ENCODE measurements around the gene INTS1.

INTS1 gene

GRCh38 chr7:1452205-1452604 is 52.0 kb downstream of the INTS1 start:
- DNase-seq (ENCODE audit: low read depth) = no peak
- no peak overlapping the region for H3K4me3 ChIP-seq (ENCODE audit: low read depth, low read length)
- TF ChIP-seq, protein P1, sequence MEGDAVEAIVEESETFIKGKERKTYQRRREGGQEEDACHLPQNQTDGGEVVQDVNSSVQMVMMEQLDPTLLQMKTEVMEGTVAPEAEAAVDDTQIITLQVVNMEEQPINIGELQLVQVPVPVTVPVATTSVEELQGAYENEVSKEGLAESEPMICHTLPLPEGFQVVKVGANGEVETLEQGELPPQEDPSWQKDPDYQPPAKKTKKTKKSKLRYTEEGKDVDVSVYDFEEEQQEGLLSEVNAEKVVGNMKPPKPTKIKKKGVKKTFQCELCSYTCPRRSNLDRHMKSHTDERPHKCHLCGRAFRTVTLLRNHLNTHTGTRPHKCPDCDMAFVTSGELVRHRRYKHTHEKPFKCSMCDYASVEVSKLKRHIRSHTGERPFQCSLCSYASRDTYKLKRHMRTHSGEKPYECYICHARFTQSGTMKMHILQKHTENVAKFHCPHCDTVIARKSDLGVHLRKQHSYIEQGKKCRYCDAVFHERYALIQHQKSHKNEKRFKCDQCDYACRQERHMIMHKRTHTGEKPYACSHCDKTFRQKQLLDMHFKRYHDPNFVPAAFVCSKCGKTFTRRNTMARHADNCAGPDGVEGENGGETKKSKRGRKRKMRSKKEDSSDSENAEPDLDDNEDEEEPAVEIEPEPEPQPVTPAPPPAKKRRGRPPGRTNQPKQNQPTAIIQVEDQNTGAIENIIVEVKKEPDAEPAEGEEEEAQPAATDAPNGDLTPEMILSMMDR (IDR thresholded peaks at IDR 0.05; ENCODE audit: insufficient read depth, low read depth, low read length, missing control alignments) = no peak

GRCh38 chr7:1450987-1451386 is 53.2 kb downstream of the INTS1 start:
- DNase-seq (ENCODE audit: low read depth) = no peak
- H3K4me3 ChIP-seq (ENCODE audit: low read depth, low read length) = no peak overlapping the region
- TF ChIP-seq, protein P1 (IDR thresholded peaks at IDR 0.05; ENCODE audit: insufficient read depth, low read depth, low read length, missing control alignments) = no peak

DNA sequence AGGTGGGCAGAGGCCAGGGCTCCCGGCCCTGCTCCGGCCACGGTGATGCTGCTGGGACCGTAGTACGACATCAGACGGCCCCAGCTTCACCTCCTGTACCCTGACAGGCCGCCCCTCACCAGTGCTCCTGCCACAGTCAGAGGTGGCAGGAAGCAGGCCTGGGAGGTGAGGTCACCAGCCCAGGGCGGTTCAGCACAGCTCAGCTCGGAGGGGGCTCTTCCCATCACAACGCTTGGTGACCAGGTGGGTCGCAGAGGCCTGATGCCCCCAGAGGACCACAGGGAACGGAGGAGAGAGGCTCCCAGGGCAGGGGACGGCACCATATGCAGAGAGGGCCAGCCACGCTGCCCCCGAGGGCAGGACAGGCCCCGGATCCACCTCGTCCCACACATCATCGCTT is 53.8 kb downstream of the INTS1 start:
- TF ChIP-seq, protein P1 (IDR thresholded peaks at IDR 0.05; ENCODE audit: insufficient read depth, low read depth, low read length, missing control alignments) = no peak
- no peak for DNase-seq (ENCODE audit: low read depth)
- no peak overlapping the region for H3K4me3 ChIP-seq (ENCODE audit: low read depth, low read length)

DNA sequence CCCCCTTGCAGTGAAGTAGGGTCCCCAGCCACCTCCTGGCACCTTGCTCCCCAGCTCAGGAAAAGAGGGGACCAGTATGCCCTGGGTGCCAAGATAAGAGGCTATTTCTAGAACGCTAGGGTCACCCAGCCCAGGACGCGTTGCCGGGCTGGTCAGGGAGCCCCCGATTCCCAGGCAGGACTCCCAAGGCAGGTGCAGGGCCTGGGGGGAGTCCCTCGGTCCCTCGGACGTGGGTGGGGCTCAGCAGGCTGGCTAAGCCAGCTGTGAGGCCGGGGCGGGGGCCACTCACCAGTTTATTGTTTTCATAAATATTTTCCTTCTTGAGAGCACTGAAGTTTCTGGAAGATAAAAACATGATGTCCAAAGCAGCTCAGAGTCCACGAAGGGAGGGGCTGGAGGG is 54.2 kb downstream of the INTS1 start:
- TF ChIP-seq, protein P1 (IDR thresholded peaks at IDR 0.05; ENCODE audit: insufficient read depth, low read depth, low read length, missing control alignments) = no peak
- DNase-seq (ENCODE audit: low read depth) = no peak
- no peak overlapping the region for H3K4me3 ChIP-seq (ENCODE audit: low read depth, low read length)

DNA sequence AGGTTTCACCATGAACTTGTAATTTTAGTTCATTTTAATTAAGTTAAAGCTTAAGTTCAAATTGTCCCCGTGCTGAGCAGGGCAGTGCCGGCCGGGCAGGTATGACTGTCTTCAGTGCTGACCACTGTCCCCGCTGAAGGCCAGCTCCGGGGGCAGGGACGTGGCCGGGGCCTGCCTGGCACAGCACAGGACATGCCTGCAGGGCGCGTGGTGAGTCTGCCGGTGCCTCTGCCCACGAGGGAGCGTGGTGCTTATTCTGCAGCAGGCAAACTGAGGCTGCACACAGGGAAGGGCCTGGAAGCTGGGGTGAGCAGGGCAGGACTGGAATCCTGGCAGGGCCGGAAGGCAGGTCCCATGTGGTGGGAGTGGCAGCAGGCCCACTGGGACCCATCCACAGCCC is 54.7 kb downstream of the INTS1 start:
- H3K4me3 ChIP-seq (ENCODE audit: low read depth, low read length) = no peak overlapping the region
- TF ChIP-seq, protein P1 (IDR thresholded peaks at IDR 0.05; ENCODE audit: insufficient read depth, low read depth, low read length, missing control alignments) = no peak
- no peak for DNase-seq (ENCODE audit: low read depth)

GRCh38 chr7:1448958-1449357 is 55.2 kb downstream of the INTS1 start:
- TF ChIP-seq, protein P1 (IDR thresholded peaks at IDR 0.05; ENCODE audit: insufficient read depth, low read depth, low read length, missing control alignments) = no peak
- H3K4me3 ChIP-seq (ENCODE audit: low read depth, low read length) = no peak overlapping the region

GRCh38 chr7:1447551-1448244 is 56.5 kb downstream of the INTS1 start:
- DNase-seq (ENCODE audit: low read depth) = no peak
- no peak overlapping the region for H3K4me3 ChIP-seq (ENCODE audit: low read depth, low read length)
- TF ChIP-seq, protein P1 (IDR thresholded peaks at IDR 0.05; ENCODE audit: insufficient read depth, low read depth, low read length, missing control alignments) = no peak

More at GRCh38 chr7:1448958-1449357, 55.2 kb downstream of the INTS1 start:
- no peak for DNase-seq (ENCODE audit: low read depth)

All from GM12865 (cell line).